Kidney (tissue), 14 donors: Measurements from ENCODE around the gene CCDC85B. TPM values are rescaled to one million over a fixed set of nuclear protein-coding genes. Genes with fewer than 3 reads are reported as not detected.
A peak's percentile ranks its signal among the peaks of the same experiment; 100 is the strongest.

Source experiments
- DNase-seq, 5 donors: peaks; one replicate each; pipeline ENCODE4 v3.0.0-alpha.2; 2013 to 2020
- FAIRE-seq: peaks from 2 replicates; lab custom pipeline; 2012; peaks lifted over from hg19 to GRCh38; lab: Jason Lieb, UNC
- H3K27ac ChIP-seq, 2 donors: one replicate each; pipeline ENCODE4 v1.7.0; 2013; ENCODE audit warnings: low read depth in 2 of 2, low read length in 2 of 2, inconsistent platforms in 1 of 2
- H3K27me3 ChIP-seq: one replicate; pipeline ENCODE4 v1.7.1; 2013; ENCODE audit warnings: low read length, inconsistent platforms; ENCODE audit not compliant: control insufficient read depth, insufficient read depth
- H3K36me3 ChIP-seq, 3 donors: one replicate each; pipeline versions ENCODE4 v1.7.0 to v1.7.1; 2013; ENCODE audit warnings: low read length in 3 of 3, control low read depth in 1 of 3, inconsistent platforms in 1 of 3; ENCODE audit not compliant: insufficient read depth in 3 of 3, control insufficient read depth in 2 of 3
- H3K4me1 ChIP-seq, 3 donors: one replicate each; pipeline versions ENCODE4 v1.7.0 to v1.7.1; 2013; ENCODE audit warnings: low read length in 3 of 3, inconsistent platforms in 1 of 3, low read depth in 1 of 3; ENCODE audit not compliant: control insufficient read depth in 2 of 3, insufficient read depth in 2 of 3
- H3K4me3 ChIP-seq, 3 donors: one replicate each; pipeline versions ENCODE4 v1.7.0 to v1.8.1; 2013; ENCODE audit warnings: low read length in 3 of 3, control low read depth in 1 of 3, inconsistent platforms in 1 of 3
- H3K9ac ChIP-seq, 3 donors: one replicate each; pipeline versions ENCODE4 v1.7.0 to v1.7.1; 2013; ENCODE audit warnings: low read length in 3 of 3, control low read depth in 1 of 3, inconsistent platforms in 1 of 3
- H3K9me3 ChIP-seq, 3 donors: one replicate each; pipeline versions ENCODE4 v1.7.0 to v1.7.1; 2013; ENCODE audit warnings: low read length in 3 of 3, control low read depth in 1 of 3, inconsistent platforms in 1 of 3; ENCODE audit not compliant: control insufficient read depth in 2 of 3, insufficient read depth in 1 of 3
- intact Hi-C: fragments of 100-400 bp; cut with DNase I; formaldehyde crosslinking; loops from one replicate; pipeline ENCODE4 v1.11.1; 2022
- polyA plus RNA-seq: library from polyadenylated mRNA; stranded (reverse); fragments of 350-450 nt; fragmentation: Illumina TruSeq; extraction: RNeasy Lipid Tissue Mini Kit (QIAGEN cat#74804); gene quantifications from one replicate; pipeline ENCODE4 v1.2.3, GENCODE V29; 2014; ENCODE audit warnings: low read depth, low replicate concordance; ENCODE audit not compliant: insufficient read depth
- total RNA-seq: library from RNA; stranded (reverse); fragmentation: NEBNext Ultra II Directional; extraction: Animal tissue kit (Norgen Biotek cat#: 25700); gene quantifications from one replicate; pipeline ENCODE4 v1.2.1, GENCODE V29; 2021
- TF ChIP-seq, protein P1 (sequence below): IDR thresholded peaks from 3 replicates; pipeline ENCODE4 v1.5.1; 2012; ENCODE audit warnings: mild to moderate bottlenecking, moderate library complexity, borderline replicate concordance; ENCODE audit not compliant: insufficient read depth; ENCODE audit errors: extremely low read depth
- donor health status: control.
- donor health status: control.
- donor health status: control.
- donor health status: control.
- donor health status: control.
- donor health status: DM: yes; HTN: yes; CAD: no.
- donor health status: Normal renal cell carcinoma (clear cell type).

The CCDC85B gene
- total and polyA plus RNA-seq, 2 donors from 2014 or later: 26.1 to 31.8 TPM

DNA sequence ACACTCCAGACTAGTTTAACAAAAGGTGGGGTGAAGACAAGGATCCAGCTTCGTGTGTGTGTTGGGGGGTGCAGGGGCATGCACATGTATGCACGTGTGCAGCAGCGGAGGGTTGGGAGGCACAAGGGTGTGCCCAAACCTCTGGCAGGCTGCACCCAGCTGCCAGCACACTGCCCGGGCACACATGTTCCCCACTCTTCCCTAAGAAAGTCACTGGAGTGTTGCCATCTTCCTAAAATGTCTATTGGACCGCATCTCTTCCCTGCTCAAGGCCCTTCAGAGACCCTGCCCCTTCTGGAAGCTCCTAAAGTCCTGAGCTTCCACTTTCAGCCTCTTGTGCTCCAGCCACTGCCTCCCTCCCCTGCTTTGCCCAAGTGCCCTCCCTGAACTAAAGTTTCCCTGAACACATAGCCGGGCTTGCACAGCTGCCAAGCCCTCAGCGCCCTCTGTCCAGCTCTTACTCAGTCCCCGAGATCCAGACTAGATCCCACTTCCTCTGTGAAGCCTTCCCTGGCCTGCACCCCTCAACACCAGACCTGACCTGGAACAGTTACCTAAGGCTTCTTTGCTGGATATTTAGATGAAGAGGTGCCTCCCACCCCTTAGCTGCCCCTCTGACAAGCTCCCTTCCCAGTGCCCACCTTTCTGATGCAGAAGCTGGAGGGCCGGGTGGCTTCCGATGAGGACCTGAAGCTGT, 38.5 kb upstream of the CCDC85B start:
- H3K27ac ChIP-seq: no peak overlapping the region
- H3K4me3 ChIP-seq: no peak overlapping the region
- FAIRE-seq (no peak), DNase-seq (peak in 1 of 5 donors; percentile 7)
- no peak overlapping the region for H3K9ac ChIP-seq
- H3K4me1 ChIP-seq: peaks cover 0 to 14% (median 9%) of the 10 kb centered on the region in 3 donors
- no peaks in the 10 kb centered on the region for H3K27me3 ChIP-seq
- peaks cover 0 to 6% (median 0%) of the 10 kb centered on the region in 3 donors for H3K9me3 ChIP-seq
- intact Hi-C loops: no loop called here
- peaks cover 11 to 26% (median 24%) of the 10 kb centered on the region in 3 donors for H3K36me3 ChIP-seq
- TF ChIP-seq, protein P1, sequence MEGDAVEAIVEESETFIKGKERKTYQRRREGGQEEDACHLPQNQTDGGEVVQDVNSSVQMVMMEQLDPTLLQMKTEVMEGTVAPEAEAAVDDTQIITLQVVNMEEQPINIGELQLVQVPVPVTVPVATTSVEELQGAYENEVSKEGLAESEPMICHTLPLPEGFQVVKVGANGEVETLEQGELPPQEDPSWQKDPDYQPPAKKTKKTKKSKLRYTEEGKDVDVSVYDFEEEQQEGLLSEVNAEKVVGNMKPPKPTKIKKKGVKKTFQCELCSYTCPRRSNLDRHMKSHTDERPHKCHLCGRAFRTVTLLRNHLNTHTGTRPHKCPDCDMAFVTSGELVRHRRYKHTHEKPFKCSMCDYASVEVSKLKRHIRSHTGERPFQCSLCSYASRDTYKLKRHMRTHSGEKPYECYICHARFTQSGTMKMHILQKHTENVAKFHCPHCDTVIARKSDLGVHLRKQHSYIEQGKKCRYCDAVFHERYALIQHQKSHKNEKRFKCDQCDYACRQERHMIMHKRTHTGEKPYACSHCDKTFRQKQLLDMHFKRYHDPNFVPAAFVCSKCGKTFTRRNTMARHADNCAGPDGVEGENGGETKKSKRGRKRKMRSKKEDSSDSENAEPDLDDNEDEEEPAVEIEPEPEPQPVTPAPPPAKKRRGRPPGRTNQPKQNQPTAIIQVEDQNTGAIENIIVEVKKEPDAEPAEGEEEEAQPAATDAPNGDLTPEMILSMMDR: no peak

DNA sequence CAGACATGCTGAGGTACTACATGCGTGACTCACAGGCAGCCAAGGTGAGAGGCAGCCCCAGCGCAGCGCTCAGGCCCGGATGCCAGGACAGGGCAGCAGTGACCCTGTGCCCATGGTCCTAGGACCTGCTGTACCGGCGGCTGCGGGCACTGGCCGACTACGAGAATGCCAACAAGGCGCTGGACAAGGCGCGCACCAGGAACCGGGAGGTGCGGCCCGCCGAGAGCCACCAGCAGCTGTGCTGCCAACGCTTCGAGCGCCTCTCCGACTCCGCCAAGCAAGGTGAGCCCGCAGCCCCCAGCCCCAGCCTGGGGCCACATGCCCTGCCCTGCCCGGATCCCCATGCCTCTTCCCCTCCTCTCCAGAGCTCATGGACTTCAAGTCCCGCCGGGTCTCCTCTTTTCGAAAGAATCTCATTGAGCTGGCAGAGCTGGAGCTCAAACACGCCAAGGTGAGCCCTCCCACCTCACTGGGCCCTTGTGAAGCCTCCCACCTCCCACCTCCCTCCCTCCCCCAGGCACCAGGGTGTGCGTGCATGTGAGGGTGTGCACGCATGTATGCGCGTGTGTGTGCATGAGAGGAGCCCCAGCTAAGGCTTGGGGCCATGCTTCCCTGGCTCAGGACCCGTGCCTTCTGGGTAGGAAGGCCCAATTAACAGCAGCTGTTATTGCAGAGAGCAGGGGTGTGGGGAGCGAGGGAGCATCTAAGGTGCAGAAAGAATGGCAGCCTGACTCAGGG, 37.8 kb upstream of the CCDC85B start:
- Histone ChIP-seq H3K36me3 (peaks cover 11 to 26% (median 24%) of the 10 kb centered on the region in 3 donors), H3K27ac (no peak overlapping the region), H3K27me3 (no peaks in the 10 kb centered on the region), H3K9ac (no peak overlapping the region), H3K4me3 (no peak overlapping the region), H3K4me1 (peaks cover 0 to 14% (median 9%) of the 10 kb centered on the region in 3 donors), H3K9me3 (peaks cover 0 to 6% (median 0%) of the 10 kb centered on the region in 3 donors)
- intact Hi-C loops: no loop called here
- DNase-seq: peak in 2 of 5 donors; percentile 7 to 80
- TF ChIP-seq, protein P1: no peak
- FAIRE-seq: no peak

DNA sequence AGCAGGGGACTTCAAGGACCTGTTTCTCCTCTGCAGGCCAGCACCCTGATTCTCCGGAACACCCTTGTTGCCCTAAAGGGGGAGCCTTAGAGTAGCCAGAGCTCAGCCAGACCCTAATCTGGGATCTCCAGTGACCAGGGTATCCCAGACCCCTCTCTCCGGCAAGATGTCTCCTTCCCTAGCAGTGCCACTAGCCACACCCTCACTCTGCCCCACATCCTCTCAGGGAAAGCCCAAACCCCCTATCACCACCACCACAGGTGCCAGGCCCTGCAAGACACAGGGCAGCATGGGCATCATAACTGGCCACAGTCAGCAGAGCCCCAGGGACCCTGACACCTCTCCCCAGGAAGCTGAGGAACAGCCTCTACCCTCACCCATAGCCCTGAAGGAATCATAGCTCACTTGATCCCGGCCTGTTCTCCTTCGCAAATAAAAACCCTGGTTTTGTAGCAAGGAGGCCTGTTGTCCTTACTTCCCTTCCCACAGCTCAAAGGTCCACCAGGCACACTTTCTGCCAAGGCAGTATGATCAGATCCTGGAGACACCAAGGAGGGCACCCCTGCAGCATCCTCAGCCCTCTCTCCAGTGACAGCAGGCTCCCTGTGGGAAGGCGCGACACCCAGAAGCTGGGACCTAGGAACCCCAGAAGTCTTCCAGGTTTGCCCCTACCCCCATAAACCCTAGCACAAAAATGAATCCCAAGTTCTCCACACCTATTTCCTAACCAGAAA, 37.1 kb upstream of the CCDC85B start:
- H3K27me3 ChIP-seq: no peaks in the 10 kb centered on the region
- TF ChIP-seq, protein P1: no peak
- peaks cover 0 to 14% (median 9%) of the 10 kb centered on the region in 3 donors for H3K4me1 ChIP-seq
- DNase-seq: peak in 1 of 5 donors; percentile 8
- H3K9me3 ChIP-seq: peaks cover 0 to 6% (median 0%) of the 10 kb centered on the region in 3 donors
- intact Hi-C loops: no loop called here
- H3K27ac ChIP-seq: no peak overlapping the region
- FAIRE-seq: no peak
- peaks cover 11 to 26% (median 24%) of the 10 kb centered on the region in 3 donors for H3K36me3 ChIP-seq
- no peak overlapping the region for H3K9ac ChIP-seq
- no peak overlapping the region for H3K4me3 ChIP-seq
